Measurements from ENCODE around the gene AIRE. TPM values are rescaled to one million over a fixed set of nuclear protein-coding genes. Genes with fewer than 3 reads are reported as not detected.

Gene AIRE
- total RNA-seq, 1 donor from 2014 or later: not detected

GRCh38 chr21:44263768-44264167, 21.9 kb upstream of the AIRE start:
- Mint-ChIP-seq H3K4me3 (ENCODE audit: unreplicated experiment) (no peak overlapping the region), H3K36me3 (ENCODE audit: unreplicated experiment) (no peaks in the 10 kb centered on the region), H3K27me3 (ENCODE audit: unreplicated experiment) (peaks cover 6% of the 10 kb centered on the region), H3K4me1 (ENCODE audit: unreplicated experiment) (peaks cover 6% of the 10 kb centered on the region), H3K9me3 (ENCODE audit: unreplicated experiment) (no peaks in the 10 kb centered on the region), H3K27ac (ENCODE audit: unreplicated experiment) (no peak overlapping the region)
- DNase-seq (ENCODE audit: extremely low spot score, unreplicated experiment): no peak
- no peak for TF ChIP-seq CTCF (IDR thresholded peaks at IDR 0.05)

- peaks cover 2% of the 10 kb centered on the region for H3K27me3 Mint-ChIP-seq (ENCODE audit: unreplicated experiment)
- peaks cover 6% of the 10 kb centered on the region for H3K4me1 Mint-ChIP-seq (ENCODE audit: unreplicated experiment)
- no peak overlapping the region for H3K4me3 Mint-ChIP-seq (ENCODE audit: unreplicated experiment)
- TF ChIP-seq CTCF (IDR thresholded peaks at IDR 0.05): no peak
- DNase-seq (ENCODE audit: extremely low spot score, unreplicated experiment): no peak
- H3K36me3 Mint-ChIP-seq (ENCODE audit: unreplicated experiment): no peaks in the 10 kb centered on the region
- H3K27ac Mint-ChIP-seq (ENCODE audit: unreplicated experiment): no peak overlapping the region
- no peaks in the 10 kb centered on the region for H3K9me3 Mint-ChIP-seq (ENCODE audit: unreplicated experiment)
These were observed 19.9 kb upstream of the AIRE start for GRCh38 chr21:44265734-44266270.

- peaks cover 2% of the 10 kb centered on the region for H3K27me3 Mint-ChIP-seq (ENCODE audit: unreplicated experiment)
- H3K4me1 Mint-ChIP-seq (ENCODE audit: unreplicated experiment): peaks cover 6% of the 10 kb centered on the region
- no peak for DNase-seq (ENCODE audit: extremely low spot score, unreplicated experiment)
These were observed 18.0 kb upstream of the AIRE start for GRCh38 chr21:44267655-44268142.

GRCh38 chr21:44269090-44269489, 16.6 kb upstream of the AIRE start:
- H3K27ac Mint-ChIP-seq (ENCODE audit: unreplicated experiment): no peak overlapping the region
- no peaks in the 10 kb centered on the region for H3K9me3 Mint-ChIP-seq (ENCODE audit: unreplicated experiment)
- H3K27me3 Mint-ChIP-seq (ENCODE audit: unreplicated experiment): peaks cover 6% of the 10 kb centered on the region
- DNase-seq (ENCODE audit: extremely low spot score, unreplicated experiment): no peak
- no peak overlapping the region for H3K4me3 Mint-ChIP-seq (ENCODE audit: unreplicated experiment)
- no peaks in the 10 kb centered on the region for H3K36me3 Mint-ChIP-seq (ENCODE audit: unreplicated experiment)
- H3K4me1 Mint-ChIP-seq (ENCODE audit: unreplicated experiment): no peaks in the 10 kb centered on the region
- TF ChIP-seq CTCF (IDR thresholded peaks at IDR 0.05): no peak

More at GRCh38 chr21:44267655-44268142, 18.0 kb upstream of the AIRE start:
- no peak overlapping the region for H3K4me3 Mint-ChIP-seq (ENCODE audit: unreplicated experiment)
- peak; percentile 13 for TF ChIP-seq CTCF (IDR thresholded peaks at IDR 0.05)
- H3K27ac Mint-ChIP-seq (ENCODE audit: unreplicated experiment): no peak overlapping the region
- H3K36me3 Mint-ChIP-seq (ENCODE audit: unreplicated experiment): no peaks in the 10 kb centered on the region
- H3K9me3 Mint-ChIP-seq (ENCODE audit: unreplicated experiment): no peaks in the 10 kb centered on the region

GRCh38 chr21:44271558-44272283, 14.0 kb upstream of the AIRE start:
- no peaks in the 10 kb centered on the region for H3K9me3 Mint-ChIP-seq (ENCODE audit: unreplicated experiment)
- DNase-seq (ENCODE audit: extremely low spot score, unreplicated experiment): no peak
- no peak for TF ChIP-seq CTCF (IDR thresholded peaks at IDR 0.05)
- no peak overlapping the region for H3K27ac Mint-ChIP-seq (ENCODE audit: unreplicated experiment)
- no peaks in the 10 kb centered on the region for H3K36me3 Mint-ChIP-seq (ENCODE audit: unreplicated experiment)
- no peaks in the 10 kb centered on the region for H3K4me1 Mint-ChIP-seq (ENCODE audit: unreplicated experiment)
- no peak overlapping the region for H3K4me3 Mint-ChIP-seq (ENCODE audit: unreplicated experiment)
- H3K27me3 Mint-ChIP-seq (ENCODE audit: unreplicated experiment): peaks cover 22% of the 10 kb centered on the region
